Activated naive CD4-positive, alpha-beta T cell treated with Interleukin-2 at 50 U/mL for 16 hours (primary cell): ENCODE data around the gene SLC2A13.
"Not testable (repeated sequence)": the region's sequence is repeated elsewhere in the genome, so short reads cannot be mapped to it uniquely, and the experiment has no call there.

ENCODE experiments used
- DNase-seq: peaks from one replicate; pipeline ENCODE4 v3.0.0-alpha.2; 2020

The SLC2A13 gene

DNA sequence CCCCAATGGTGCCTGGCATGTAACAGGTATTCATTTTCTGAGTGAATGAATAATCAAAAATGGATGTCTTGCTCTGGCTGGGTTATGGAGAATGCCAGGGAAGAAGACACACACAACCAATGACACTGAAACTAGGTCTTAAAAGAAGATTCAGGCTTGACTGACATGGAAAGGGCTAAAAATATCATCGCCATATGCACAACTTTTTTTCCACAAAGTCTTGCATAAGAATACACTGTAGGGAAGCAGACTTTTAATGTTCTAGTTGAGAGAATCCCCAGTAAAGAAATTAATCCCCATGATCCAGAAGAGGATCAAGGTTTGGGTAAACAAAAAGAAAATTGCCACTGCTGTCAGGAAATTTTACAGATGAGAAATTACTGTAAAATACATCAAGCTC is 116.4 kb downstream of the SLC2A13 start:
- DNase-seq: no peak

- DNase-seq: no peak
Measured at GRCh38 chr12:39988574-39988973, 117.3 kb downstream of the SLC2A13 start.

DNA sequence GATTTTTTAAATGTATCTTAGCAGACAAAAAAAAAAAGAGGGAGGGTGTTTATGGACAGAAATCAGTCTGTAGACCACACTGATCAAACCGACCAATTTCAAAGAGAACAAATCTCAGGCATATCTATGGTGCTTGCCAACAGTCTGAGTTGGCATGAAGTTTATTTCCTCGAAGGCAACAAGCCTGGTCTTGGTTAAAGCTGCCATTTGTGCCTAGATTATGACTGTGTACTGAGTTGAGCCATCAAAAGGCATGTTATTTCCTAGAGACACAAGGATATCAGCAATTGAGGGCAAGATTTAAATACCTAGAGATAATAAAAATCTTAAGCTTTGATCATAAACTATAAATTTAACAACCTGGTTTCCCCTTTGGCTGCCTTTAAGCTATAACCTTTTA is 119.2 kb downstream of the SLC2A13 start:
- DNase-seq: no peak

DNA sequence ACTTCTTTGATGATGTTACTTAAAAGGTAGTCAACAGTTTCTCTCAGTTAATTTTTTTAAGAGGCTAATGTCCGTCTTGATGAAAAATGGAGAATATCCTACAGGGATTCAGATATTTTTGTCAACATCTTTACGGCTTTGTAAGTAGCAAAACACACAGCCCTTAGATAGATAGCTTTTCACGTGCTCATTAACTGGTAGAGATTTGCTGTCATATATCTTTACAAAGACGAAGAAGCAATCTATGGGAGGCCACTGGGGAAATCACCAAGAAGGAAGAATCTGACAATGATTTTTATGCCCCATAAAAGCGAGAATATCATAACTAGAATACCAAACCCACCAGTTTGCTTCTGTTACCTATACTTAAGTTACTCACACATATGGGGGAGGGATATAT is 121.2 kb downstream of the SLC2A13 start:
- DNase-seq: no peak

- DNase-seq: no peak
Measured at GRCh38 chr12:39975374-39975918, 130.4 kb downstream of the SLC2A13 start.

DNA sequence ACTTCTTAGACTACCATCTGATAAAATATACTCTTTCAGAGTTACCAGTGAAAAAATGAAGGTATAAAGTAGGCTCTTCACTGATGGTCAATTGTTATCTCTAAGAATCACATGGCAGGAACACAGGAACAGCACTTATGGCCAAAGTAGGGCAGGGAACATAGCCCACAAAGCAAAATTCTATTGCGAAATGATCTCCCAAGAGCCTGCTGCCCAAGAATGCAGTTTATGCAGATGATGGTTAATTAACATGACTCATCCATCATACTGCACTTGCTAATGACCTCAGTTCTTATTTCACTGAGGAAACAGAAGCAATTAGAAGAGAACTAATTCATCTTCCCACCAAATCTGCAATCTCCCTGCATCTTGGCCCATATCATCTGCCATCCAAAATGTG is 133.8 kb downstream of the SLC2A13 start:
- DNase-seq: no peak

DNA sequence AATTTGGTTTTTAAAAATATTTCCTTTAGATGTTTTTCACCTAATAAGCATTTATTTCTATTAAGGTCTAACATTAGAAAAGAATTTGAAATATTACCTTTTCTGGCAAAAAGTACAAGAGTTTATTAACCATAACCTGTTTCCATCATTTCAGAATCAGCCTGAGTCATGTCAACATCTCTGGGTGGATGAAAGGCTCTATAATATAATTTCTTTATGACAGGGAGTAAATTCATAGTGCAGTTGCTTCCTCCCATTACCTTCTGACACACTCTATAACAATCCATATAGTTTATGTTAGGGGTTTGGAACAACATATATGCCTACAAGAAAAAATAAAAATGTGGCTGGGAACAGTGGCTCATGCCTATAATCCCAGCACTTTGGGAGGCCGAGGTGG is 134.5 kb downstream of the SLC2A13 start:
- DNase-seq: no peak

GRCh38 chr12:39966721-39967120 is 139.2 kb downstream of the SLC2A13 start:
- DNase-seq: no peak

DNA sequence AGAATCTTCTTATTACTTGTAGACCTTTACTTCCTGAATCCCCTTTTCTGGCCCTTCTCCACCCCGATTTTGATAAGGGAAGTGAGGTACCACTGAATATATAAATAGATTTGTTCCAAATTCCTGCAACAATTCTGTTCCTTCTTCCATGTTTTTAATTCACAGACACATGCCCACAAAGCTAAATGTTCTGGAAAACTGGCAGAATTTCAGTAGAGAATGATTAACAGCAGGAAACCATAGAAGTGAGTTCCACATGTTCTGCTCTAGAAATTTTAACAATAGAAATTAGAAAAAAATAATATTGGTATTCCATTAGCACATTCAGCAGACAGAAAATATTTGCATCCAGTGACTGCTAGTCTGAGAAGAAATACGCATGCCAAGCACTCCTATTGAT is 139.6 kb downstream of the SLC2A13 start:
- no peak for DNase-seq

- DNase-seq: no peak
Measured at GRCh38 chr12:39959467-39959866, 146.4 kb downstream of the SLC2A13 start.

DNA sequence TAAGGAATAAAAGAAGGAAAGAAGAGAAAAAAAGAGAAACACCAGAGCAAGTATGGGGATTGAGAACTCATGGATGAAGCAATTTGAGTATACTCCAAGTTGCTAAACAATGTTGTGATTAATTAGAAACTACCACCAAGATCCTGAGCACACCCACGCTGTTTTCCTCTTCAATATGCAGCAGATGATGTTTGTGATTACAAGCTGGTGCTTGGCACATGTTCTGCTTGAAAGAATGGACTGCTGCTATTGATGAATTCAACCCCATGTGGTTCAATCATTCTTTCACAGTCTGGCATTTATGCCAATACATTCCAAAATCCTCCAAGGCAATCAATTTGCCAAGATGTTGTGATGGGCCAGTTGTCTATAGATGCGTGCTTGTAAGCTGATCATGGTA is 146.8 kb downstream of the SLC2A13 start:
- DNase-seq: no peak

GRCh38 chr12:39958377-39958776 is 147.5 kb downstream of the SLC2A13 start:
- DNase-seq: no peak

GRCh38 chr12:39956725-39957124 is 149.2 kb downstream of the SLC2A13 start:
- no peak for DNase-seq

- no peak for DNase-seq
Measured at GRCh38 chr12:39946361-39947280, 159.3 kb downstream of the SLC2A13 start.

DNA sequence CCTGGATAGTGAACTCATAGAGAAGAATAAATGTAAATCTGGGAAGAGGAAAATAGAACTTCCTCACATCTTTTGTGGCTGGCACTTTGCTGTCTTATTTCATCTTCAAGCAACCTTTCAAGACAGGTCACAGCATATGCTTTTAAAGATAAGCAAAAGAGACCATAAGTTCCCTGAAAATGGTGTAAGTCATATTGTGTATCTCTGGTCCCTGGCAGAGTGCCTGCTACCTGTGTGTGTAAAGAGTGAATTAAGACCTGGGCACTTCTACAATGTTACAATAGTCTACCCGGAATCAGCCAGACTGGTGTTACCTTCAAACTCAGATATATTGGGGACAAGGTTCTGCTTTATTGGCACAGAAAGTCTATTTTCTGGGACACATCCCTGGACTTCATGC is 168.8 kb downstream of the SLC2A13 start:
- DNase-seq: no peak

GRCh38 chr12:39935839-39936238 is 170.0 kb downstream of the SLC2A13 start:
- no peak for DNase-seq

DNA sequence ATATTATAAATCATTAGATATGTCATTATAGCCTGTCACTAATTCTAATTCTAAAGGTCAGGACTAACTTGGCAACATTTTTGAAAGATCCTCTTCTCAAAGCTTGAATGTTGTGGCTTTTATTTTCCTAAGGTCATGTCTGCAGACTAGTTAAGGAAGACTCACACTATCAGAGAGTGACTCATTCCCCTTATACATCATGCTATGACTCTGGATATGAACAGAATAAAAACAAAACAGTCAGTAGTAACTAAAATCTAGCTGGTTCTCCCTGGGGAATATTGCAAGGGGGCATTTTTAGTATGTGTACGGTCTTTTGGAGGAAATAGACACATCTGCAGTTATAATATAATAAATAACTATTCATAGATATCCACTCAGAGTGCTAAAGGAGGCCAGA is 170.6 kb downstream of the SLC2A13 start:
- no peak for DNase-seq

- no peak for DNase-seq
Measured at GRCh38 chr12:39931857-39932256, 174.0 kb downstream of the SLC2A13 start.

- no peak for DNase-seq
Measured at GRCh38 chr12:39931231-39931630, 174.7 kb downstream of the SLC2A13 start.

- DNase-seq: no peak
Measured at GRCh38 chr12:39930101-39930500, 175.8 kb downstream of the SLC2A13 start.

DNA sequence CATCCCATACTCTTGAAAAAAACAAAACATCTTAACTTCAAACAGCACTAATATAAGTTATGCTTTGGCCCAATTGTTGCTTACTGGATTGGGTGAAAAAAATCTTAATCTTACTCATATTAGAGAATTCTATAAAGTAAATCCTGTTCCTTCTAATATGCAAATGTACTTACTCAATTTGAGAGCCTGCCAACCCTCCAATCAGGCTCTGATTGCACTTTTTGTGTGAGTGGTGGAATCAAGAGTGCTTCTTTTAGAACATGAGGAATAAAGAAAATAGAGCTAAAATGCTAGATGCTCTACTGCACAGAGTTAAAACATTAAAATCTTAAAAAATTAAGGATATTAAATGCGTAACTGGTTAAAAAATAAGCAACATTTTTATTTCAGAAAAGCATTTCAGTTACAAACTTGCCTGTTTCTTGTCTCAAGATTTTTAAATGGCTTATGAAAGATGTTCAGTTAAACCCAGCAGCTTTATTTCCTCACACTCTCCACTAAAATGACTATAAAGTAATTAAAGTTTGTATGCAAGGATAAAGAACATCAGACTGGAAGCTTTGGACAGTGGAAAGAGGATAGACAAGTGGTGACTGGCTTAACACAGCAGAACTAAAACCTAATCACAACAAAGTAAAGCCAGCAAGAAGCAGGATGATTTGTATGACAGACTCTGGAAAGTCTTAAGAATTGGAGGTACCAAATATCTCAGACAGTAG is 177.5 kb downstream of the SLC2A13 start:
- DNase-seq: no peak

DNA sequence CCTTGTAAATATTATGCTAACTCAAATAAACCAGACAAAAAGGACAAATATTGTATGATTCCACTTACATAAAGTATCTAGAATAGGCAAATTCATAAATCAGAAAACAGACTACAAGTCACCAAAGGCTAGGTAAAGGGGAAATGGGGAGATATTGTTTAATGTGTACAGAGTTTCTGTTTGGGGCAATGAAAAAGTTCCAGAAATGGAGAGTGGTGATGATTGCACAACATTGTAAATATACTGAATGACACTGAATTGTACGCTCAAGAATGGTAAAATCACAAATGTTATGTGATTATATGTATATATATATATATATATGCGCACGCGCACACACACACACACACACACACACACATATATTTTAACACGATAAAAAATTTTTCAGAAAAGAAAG is 182.5 kb downstream of the SLC2A13 start:
- DNase-seq: no peak

DNA sequence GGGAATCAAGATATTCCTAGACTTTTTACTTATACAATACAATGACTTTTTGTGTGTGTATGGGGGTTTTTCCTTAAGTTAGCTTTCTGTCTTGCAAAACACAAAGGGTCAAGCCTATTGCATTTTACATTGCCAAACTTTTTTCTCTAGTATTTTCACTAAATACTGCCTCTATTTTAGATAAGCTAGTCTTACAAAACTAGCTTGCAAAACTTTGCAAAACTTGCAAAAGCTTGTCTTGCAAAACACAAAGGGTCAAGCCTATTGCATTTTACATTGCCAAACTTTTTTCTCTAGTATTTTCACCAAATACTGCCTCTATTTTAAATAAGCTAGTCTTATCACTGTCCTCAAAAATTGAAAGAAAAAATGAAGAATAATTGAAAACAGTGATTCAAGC is 183.3 kb downstream of the SLC2A13 start:
- DNase-seq: not testable (repeated sequence)

DNA sequence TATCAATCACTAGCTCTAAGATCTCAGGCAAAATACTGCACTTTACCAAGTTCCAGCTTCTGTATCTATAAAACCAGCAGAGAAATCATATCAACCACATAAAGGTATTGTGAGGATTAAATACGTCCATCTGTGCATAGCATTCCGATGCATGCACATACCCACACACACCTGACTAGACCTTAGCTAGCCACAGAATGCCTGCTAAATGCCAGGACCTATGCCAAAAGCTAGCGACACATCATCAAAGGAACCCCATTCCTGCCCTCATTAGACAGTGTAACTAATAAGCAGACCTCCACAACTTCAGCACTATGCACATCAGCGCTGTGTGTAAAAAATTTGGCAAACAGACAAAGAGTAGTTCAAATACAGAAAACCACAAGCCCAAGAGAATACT is 185.2 kb downstream of the SLC2A13 start:
- DNase-seq: no peak
